Measurements from ENCODE around the gene EPB41L2. TPM values are rescaled to one million over a fixed set of nuclear protein-coding genes. Genes with fewer than 3 reads are reported as not detected.

Gene EPB41L2
- total RNA-seq, 1 experiment from 2014 or later: 199 TPM

DNA sequence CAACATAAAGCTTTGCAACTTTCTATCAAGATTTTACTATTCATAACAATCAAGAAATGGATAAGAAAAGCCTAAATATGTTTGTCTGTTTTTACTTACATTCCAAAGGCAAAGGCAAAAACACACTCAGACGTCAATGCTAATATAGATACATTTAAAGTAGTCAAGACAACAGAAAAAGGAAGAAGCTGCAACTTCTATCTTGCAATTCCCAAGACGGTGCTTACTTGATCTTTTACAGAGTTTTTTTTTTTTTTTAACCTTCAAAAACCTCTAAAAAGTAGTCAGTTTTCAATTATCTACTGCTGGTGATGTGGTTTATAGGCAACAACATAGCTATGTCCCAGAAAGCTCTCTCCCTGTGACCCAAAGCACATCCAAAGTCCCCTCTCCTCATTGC, 58.1 kb downstream of the EPB41L2 start:
- H3K4me1 ChIP-seq (ENCODE audit: control insufficient read depth, insufficient read depth, low read length): peaks cover 44% of the 10 kb centered on the region
- intact Hi-C loops (cut with micrococcal nuclease; ENCODE audit: unreplicated experiment): no loop called here
- ChIA-PET POLR2A (interaction anchor here (0.5 kb wide), 1 partner anchor 33 kb away, joined by 11 read pairs; no protein-coding TSS in a partner anchor), CTCF (no interaction called here)
- no peak overlapping the region for H3K4me3 ChIP-seq (ENCODE audit: low read depth in 2 of 2, low read length in 2 of 2)
- ATAC-seq: no peak
- H3K27ac ChIP-seq (ENCODE audit: low read length): peak overlapping the region; percentile 48
- no peak for TF ChIP-seq TCF7L2 (IDR thresholded peaks at IDR 0.05; ENCODE audit: low read depth, low read length)
- no peak for TF ChIP-seq POLR2AphosphoS5 (IDR thresholded peaks at IDR 0.05; ENCODE audit: low read depth, low read length)
- TF ChIP-seq SIN3A (IDR thresholded peaks at IDR 0.05; ENCODE audit: borderline replicate concordance, insufficient read depth, low read depth, low read length): no peak
- TF ChIP-seq, protein P1, sequence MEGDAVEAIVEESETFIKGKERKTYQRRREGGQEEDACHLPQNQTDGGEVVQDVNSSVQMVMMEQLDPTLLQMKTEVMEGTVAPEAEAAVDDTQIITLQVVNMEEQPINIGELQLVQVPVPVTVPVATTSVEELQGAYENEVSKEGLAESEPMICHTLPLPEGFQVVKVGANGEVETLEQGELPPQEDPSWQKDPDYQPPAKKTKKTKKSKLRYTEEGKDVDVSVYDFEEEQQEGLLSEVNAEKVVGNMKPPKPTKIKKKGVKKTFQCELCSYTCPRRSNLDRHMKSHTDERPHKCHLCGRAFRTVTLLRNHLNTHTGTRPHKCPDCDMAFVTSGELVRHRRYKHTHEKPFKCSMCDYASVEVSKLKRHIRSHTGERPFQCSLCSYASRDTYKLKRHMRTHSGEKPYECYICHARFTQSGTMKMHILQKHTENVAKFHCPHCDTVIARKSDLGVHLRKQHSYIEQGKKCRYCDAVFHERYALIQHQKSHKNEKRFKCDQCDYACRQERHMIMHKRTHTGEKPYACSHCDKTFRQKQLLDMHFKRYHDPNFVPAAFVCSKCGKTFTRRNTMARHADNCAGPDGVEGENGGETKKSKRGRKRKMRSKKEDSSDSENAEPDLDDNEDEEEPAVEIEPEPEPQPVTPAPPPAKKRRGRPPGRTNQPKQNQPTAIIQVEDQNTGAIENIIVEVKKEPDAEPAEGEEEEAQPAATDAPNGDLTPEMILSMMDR (IDR thresholded peaks at IDR 0.05): no peak
- TF ChIP-seq, protein P2, sequence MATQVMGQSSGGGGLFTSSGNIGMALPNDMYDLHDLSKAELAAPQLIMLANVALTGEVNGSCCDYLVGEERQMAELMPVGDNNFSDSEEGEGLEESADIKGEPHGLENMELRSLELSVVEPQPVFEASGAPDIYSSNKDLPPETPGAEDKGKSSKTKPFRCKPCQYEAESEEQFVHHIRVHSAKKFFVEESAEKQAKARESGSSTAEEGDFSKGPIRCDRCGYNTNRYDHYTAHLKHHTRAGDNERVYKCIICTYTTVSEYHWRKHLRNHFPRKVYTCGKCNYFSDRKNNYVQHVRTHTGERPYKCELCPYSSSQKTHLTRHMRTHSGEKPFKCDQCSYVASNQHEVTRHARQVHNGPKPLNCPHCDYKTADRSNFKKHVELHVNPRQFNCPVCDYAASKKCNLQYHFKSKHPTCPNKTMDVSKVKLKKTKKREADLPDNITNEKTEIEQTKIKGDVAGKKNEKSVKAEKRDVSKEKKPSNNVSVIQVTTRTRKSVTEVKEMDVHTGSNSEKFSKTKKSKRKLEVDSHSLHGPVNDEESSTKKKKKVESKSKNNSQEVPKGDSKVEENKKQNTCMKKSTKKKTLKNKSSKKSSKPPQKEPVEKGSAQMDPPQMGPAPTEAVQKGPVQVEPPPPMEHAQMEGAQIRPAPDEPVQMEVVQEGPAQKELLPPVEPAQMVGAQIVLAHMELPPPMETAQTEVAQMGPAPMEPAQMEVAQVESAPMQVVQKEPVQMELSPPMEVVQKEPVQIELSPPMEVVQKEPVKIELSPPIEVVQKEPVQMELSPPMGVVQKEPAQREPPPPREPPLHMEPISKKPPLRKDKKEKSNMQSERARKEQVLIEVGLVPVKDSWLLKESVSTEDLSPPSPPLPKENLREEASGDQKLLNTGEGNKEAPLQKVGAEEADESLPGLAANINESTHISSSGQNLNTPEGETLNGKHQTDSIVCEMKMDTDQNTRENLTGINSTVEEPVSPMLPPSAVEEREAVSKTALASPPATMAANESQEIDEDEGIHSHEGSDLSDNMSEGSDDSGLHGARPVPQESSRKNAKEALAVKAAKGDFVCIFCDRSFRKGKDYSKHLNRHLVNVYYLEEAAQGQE (IDR thresholded peaks at IDR 0.05; ENCODE audit: insufficient read depth in 1 of 2, low read depth in 2 of 2, low read length in 1 of 2): no peak
- peaks cover 5% of the 10 kb centered on the region; the same call in 1 of the 2 replicates for H3K9me3 ChIP-seq (ENCODE audit: control insufficient read depth, insufficient read depth, low read depth, low read length)
- no peaks in the 10 kb centered on the region for H3K27me3 ChIP-seq (ENCODE audit: control insufficient read depth, insufficient read depth, low read length)
- BruUV-seq (replicated peaks): no TSS peak
- in situ Hi-C loops (cut with HindIII; ENCODE audit: low pct_unique_long_range_greater_than_20kb, low sequenced_read_pairs): no loop called here
- H3K36me3 ChIP-seq (ENCODE audit: control insufficient read depth, insufficient read depth, low read length): no peaks in the 10 kb centered on the region
- no peak for DNase-seq (ENCODE audit: low read depth, low spot score)

DNA sequence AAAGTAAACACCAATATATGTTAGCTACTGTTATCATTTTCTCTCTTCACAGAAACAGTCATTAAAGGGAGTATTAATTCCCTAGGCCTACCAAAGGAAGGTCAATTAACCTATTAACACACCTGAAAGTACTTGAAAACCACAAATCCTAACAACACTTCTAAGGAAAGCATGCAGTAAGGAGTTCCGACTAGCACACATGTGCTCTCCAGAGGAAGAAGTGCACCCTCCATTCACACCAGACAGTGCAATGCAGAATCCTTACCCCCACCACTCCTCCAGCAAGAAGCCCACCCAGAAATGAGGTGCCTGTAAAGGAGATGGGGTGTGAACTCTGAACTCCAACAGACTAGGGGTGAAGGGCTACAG, 58.7 kb downstream of the EPB41L2 start:
- ChIA-PET POLR2A (no interaction called here), CTCF (no interaction called here)
- no peak for ATAC-seq
- no TSS peak for BruUV-seq (replicated peaks)
- H3K4me1 ChIP-seq (ENCODE audit: control insufficient read depth, insufficient read depth, low read length): peaks cover 46% of the 10 kb centered on the region
- H3K36me3 ChIP-seq (ENCODE audit: control insufficient read depth, insufficient read depth, low read length): no peaks in the 10 kb centered on the region
- intact Hi-C loops (cut with micrococcal nuclease; ENCODE audit: unreplicated experiment): no loop called here
- H3K27ac ChIP-seq (ENCODE audit: low read length): peak overlapping the region; percentile 52; the same call in 1 of the 2 replicates
- no peaks in the 10 kb centered on the region for H3K27me3 ChIP-seq (ENCODE audit: control insufficient read depth, insufficient read depth, low read length)
- in situ Hi-C loops (cut with HindIII; ENCODE audit: low pct_unique_long_range_greater_than_20kb, low sequenced_read_pairs): no loop called here
- H3K4me3 ChIP-seq (ENCODE audit: low read depth in 2 of 2, low read length in 2 of 2): no peak overlapping the region
- no peak for DNase-seq (ENCODE audit: low read depth, low spot score)
- TF ChIP-seq, protein P1 (IDR thresholded peaks at IDR 0.05): no peak
- TF ChIP-seq, protein P2 (IDR thresholded peaks at IDR 0.05; ENCODE audit: insufficient read depth in 1 of 2, low read depth in 2 of 2, low read length in 1 of 2): no peak
- TF ChIP-seq SIN3A (IDR thresholded peaks at IDR 0.05; ENCODE audit: borderline replicate concordance, insufficient read depth, low read depth, low read length) (no peak), TCF7L2 (IDR thresholded peaks at IDR 0.05; ENCODE audit: low read depth, low read length) (no peak), POLR2AphosphoS5 (IDR thresholded peaks at IDR 0.05; ENCODE audit: low read depth, low read length) (no peak)
- H3K9me3 ChIP-seq (ENCODE audit: control insufficient read depth, insufficient read depth, low read depth, low read length): peaks cover 5% of the 10 kb centered on the region; the same call in 1 of the 2 replicates
